Thoracic aorta (tissue), 2 donors: ENCODE results near the gene CREG1. TPM values are rescaled to one million over a fixed set of nuclear protein-coding genes. Genes with fewer than 3 reads are reported as not detected.

Experiments used
- ATAC-seq: fragments of 150-250 bp; one replicate; pipeline ENCODE4 v1.8.0; 2017; ENCODE audit warnings: low read depth; ENCODE audit not compliant: insufficient number of reproducible peaks, low FRiP score
- DNase-seq: peaks from one replicate; pipeline ENCODE4 v3.0.0-alpha.2; 2020; ENCODE audit warnings: low spot score
- H3K27ac ChIP-seq, 2 donors: fragments of 200-600 bp; sonication (generic); 1 replicate in 1 of 2; 2 replicates in 1 of 2; pipeline ENCODE4 v1.5.1; 2016; ENCODE audit warnings: mild to moderate bottlenecking in 2 of 2, moderate library complexity in 2 of 2
- H3K27me3 ChIP-seq: fragments of 200-600 bp; sonication (generic); replicated peaks from 2 replicates; pipeline ENCODE4 v1.6.0; 2016; ENCODE audit warnings: mild to moderate bottlenecking; ENCODE audit not compliant: insufficient read depth
- H3K36me3 ChIP-seq: fragments of 200-600 bp; sonication (generic); one replicate; pipeline ENCODE4 v1.5.1; 2016
- H3K4me1 ChIP-seq, 2 donors: fragments of 200-600 bp; sonication (generic); 1 replicate in 1 of 2; 2 replicates in 1 of 2; pipeline versions ENCODE4 v1.5.1 to v1.6.0; 2016; ENCODE audit warnings: low read depth in 2 of 2, mild to moderate bottlenecking in 1 of 2; ENCODE audit not compliant: control insufficient read depth in 1 of 2
- H3K4me3 ChIP-seq: fragments of 200-600 bp; sonication (generic); 2 replicates; pipeline ENCODE4 v1.5.1; 2016; ENCODE audit warnings: mild to moderate bottlenecking
- H3K9me3 ChIP-seq: fragments of 200-600 bp; sonication (generic); 2 replicates; pipeline ENCODE4 v1.5.1; 2016
- CTCF ChIP-seq: fragments of 200-600 bp; sonication (generic); IDR thresholded peaks from one replicate; pipeline ENCODE4 v1.5.1; 2019; ENCODE audit warnings: antibody characterized with exemption
- total RNA-seq, 2 donors: library from RNA; depleted of rRNA; stranded (reverse); fragments of >200 nt; gene quantifications; one replicate each; pipeline versions ENCODE4 v1.1.0 to v1.2.3, GENCODE V29; 2016

Gene CREG1
- total RNA-seq, 2 donors from 2014 or later = 187 to 266 TPM

DNA sequence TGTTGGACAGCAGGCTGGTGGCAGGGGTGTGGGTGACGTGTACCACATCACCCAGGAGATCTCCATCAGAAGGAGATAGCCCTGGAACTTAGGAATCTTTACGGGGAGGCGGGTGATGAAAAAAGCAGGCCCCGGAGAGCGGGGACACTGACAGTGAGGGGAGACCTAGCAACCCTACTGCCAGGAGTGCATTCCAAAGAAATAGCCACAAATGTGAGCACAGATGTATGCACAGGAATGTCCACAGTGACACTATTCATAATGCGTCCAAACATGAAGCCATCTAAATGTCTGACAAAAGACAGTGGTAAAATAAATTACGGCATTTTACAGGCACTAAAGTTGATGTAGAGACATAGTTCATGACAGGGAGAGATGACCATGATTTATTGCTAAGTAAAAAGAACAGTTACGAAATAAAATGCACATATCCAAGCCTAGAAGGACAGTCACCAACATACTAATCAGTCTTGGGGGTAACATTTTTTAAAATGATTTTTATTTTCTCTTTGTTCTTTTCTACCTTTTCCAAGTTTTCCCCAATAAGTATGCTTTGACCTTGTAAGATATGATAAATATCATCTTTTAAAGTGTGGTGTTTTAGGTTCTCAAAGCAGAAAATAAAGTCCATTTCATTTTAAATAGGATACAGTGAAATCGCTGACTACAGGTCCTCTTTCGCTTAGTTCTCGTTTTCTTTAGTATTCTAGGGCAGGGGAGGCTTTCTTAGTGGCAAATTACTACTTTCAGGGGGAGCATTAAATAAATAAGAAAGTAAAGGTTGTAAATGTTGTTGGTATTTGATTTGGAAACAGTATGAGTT lies 56.6 kb downstream of the CREG1 start:
- no peak for TF ChIP-seq CTCF
- H3K4me3 ChIP-seq = no peak overlapping the region
- no peak overlapping the region for H3K27ac ChIP-seq
- H3K27me3 ChIP-seq = no peaks in the 10 kb centered on the region
- no peaks in the 10 kb centered on the region for H3K4me1 ChIP-seq
- ATAC-seq (no peak), DNase-seq (no peak)
- H3K9me3 ChIP-seq = no peaks in the 10 kb centered on the region
- no peaks in the 10 kb centered on the region for H3K36me3 ChIP-seq

GRCh38 chr1:167493372-167493771 lies 60.2 kb downstream of the CREG1 start:
- no peaks in the 10 kb centered on the region for H3K27me3 ChIP-seq
- no peak for ATAC-seq
- H3K27ac ChIP-seq = no peak overlapping the region
- TF ChIP-seq CTCF = no peak
- no peak overlapping the region for H3K4me3 ChIP-seq
- H3K4me1 ChIP-seq = no peaks in the 10 kb centered on the region
- H3K36me3 ChIP-seq = no peaks in the 10 kb centered on the region
- no peaks in the 10 kb centered on the region for H3K9me3 ChIP-seq
- DNase-seq = no peak

DNA sequence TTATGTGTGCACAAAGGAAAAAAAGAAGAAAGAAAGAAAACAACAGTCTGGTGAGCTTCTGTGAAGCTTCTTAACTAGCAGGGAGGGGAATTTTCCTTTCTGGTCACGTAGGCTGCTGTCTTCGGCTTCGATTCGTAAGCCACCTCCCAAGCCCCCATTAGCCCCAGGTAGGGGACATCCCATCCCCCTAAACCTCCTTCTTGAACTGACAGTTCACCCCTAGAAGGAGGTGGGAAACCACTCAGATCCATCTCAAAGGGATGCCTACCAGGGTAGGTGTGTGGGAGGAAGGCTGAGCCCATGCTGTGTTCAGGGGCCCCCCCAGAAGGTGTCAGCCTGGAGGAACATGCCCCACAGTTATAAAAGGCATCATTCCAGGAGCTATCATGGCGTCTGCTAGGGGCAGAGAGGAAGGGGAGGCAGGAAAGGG lies 61.1 kb downstream of the CREG1 start:
- no peak for TF ChIP-seq CTCF
- Histone ChIP-seq H3K4me1 (no peaks in the 10 kb centered on the region), H3K36me3 (no peaks in the 10 kb centered on the region), H3K27me3 (no peaks in the 10 kb centered on the region), H3K9me3 (no peaks in the 10 kb centered on the region), H3K4me3 (no peak overlapping the region), H3K27ac (no peak overlapping the region)
- ATAC-seq (no peak), DNase-seq (no peak)

DNA sequence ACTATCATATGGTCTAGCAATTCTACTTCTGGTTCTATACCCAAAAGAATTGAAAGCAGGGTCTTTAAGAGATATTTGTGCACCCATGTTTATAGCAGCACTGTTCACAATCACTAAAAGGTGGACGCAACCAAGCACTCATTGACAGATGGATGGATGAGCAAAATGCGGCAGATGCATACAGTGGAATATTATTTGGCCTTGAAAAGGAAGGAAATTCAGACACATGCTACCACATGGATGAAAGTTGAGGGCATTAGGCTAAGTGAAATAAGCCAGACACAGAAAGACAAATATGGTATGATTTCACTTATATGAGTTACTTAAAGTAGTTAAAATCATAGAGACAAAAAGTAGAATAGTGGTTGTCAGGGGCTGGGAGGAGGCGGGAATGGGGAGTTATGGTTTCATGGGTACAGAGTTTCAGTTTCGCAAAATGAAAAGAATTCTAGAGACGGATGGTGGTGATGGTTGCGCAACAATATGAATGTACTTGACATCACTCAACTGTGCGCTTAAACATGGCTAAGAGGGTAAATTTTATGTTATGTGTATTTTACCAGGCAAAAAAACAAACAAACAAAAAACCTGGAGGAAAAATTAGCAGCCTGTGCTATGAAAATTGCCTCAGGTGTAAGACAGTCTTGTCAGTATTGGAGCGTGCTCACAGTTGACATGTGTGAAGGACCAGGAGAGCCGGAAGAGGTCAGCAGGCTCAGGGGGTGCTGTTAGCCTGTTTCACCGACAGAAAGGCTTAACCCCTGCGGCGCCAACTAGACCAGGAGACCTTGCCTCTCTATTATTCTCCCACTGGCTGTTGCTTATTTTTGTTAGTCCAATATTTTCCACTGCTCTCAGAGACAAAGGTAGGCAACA lies 61.7 kb downstream of the CREG1 start:
- Histone ChIP-seq H3K9me3 (no peaks in the 10 kb centered on the region), H3K4me1 (no peaks in the 10 kb centered on the region), H3K27ac (no peak overlapping the region), H3K27me3 (no peaks in the 10 kb centered on the region), H3K36me3 (no peaks in the 10 kb centered on the region), H3K4me3 (no peak overlapping the region)
- TF ChIP-seq CTCF = no peak
- no peak for DNase-seq
- no peak for ATAC-seq

Other genes with a start within 250 kb of the CREG1 start
- 1 to 10 TPM; 1.6 to 8.5 TPM for gene CD247, start 35.2 kb downstream of the CREG1 start, total RNA-seq
- gene RCSD1, start 76.5 kb upstream of the CREG1 start, total RNA-seq = 10 to 100 TPM; 11.1 to 11.9 TPM
- 100 to 1,000 TPM in 1 of 2 donors, 10 to 100 TPM in 1; 92.6 to 108 TPM for gene MPZL1, start 168.2 kb upstream of the CREG1 start, total RNA-seq